ENCODE data around the gene XPNPEP1. TPM values are rescaled to one million over a fixed set of nuclear protein-coding genes. Genes with fewer than 3 reads are reported as not detected.

The XPNPEP1 gene
- total RNA-seq, 3 donors from 2014 or later, result 66.6 to 97.7 (median 87.5) TPM

- Histone ChIP-seq H3K4me3 (no peak overlapping the region), H3K36me3 (ENCODE audit: low read depth) (no peaks in the 10 kb centered on the region), H3K4me1 (ENCODE audit: low read depth) (peaks cover 6% of the 10 kb centered on the region), H3K9me3 (no peaks in the 10 kb centered on the region)
- TF ChIP-seq, protein P1, sequence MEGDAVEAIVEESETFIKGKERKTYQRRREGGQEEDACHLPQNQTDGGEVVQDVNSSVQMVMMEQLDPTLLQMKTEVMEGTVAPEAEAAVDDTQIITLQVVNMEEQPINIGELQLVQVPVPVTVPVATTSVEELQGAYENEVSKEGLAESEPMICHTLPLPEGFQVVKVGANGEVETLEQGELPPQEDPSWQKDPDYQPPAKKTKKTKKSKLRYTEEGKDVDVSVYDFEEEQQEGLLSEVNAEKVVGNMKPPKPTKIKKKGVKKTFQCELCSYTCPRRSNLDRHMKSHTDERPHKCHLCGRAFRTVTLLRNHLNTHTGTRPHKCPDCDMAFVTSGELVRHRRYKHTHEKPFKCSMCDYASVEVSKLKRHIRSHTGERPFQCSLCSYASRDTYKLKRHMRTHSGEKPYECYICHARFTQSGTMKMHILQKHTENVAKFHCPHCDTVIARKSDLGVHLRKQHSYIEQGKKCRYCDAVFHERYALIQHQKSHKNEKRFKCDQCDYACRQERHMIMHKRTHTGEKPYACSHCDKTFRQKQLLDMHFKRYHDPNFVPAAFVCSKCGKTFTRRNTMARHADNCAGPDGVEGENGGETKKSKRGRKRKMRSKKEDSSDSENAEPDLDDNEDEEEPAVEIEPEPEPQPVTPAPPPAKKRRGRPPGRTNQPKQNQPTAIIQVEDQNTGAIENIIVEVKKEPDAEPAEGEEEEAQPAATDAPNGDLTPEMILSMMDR (IDR thresholded peaks at IDR 0.05), result no peak
- DNase-seq (no peak), ATAC-seq (no peak)
- intact Hi-C loops (cut with DNase I, micrococcal nuclease), result no loop called here
These were observed 3.5 kb upstream of the XPNPEP1 start for GRCh38 chr10:109926825-109927224.

DNA sequence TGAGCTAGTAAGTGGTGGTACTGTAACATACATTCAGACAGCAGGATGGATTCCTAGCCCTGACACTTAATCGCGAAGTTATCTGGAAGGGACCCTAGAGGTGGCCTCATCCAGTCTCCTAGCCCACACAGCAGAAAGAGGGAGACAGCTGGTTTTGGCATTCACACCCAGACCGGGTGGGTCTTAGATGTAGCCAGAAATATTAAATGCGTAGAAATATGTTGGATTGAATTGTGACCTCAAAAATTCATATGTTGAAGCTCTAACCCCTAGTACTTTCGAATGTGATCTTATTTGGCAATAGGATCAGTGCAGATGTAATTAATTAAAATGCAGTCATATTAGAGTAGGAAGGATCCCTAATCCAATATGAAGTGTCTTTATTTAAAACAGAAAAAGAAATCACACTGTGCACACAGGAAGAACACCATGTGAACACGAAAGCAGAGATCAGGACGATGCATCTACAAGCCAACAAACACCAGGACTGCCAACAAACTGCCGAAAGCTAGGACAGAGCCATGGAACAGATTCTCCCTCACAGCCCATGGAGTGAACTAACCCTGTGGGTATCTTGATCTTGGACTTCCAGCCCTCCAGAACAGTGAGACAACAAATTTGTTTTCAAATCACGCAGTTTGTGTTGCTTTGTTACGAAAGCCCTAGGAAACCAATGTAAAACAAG lies 2.9 kb upstream of the XPNPEP1 start:
- ATAC-seq (no peak), DNase-seq (no peak)
- Histone ChIP-seq H3K4me1 (ENCODE audit: low read depth) (peaks cover 13% of the 10 kb centered on the region), H3K9me3 (no peaks in the 10 kb centered on the region), H3K36me3 (ENCODE audit: low read depth) (no peaks in the 10 kb centered on the region), H3K4me3 (no peak overlapping the region)
- TF ChIP-seq, protein P1 (IDR thresholded peaks at IDR 0.05), result no peak
- intact Hi-C loops (cut with DNase I, micrococcal nuclease), result no loop called here

DNA sequence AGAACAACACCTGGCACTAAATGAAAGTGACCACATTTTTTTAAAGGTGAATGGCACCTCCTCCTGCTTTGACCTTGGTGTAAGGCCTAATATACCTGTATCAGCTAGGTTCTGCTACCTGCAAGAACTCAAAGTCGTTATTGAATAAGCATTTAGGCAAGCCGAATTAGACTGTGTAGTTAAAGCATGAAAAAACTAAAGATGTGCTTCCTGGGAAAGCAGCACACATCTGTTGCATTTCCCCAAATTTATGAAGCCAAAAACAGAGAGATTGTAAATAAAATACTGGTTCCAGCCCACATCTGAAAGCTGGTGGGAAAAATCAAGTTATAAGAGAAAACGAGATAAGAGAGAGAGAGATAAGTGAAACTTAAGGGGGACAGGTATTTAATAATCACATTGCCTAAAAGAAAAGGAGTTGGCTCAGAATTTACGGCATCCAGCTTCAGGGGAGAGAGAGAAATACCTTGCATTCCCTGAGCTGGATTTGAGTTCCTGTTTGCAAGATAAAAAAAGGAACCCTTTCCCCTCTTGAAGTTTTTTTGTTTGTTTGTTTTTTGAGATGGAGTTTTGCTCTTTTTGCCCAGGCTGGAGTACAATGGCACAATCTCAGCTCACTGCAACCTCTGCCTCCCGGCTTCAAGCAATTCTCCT lies 1.8 kb upstream of the XPNPEP1 start:
- Histone ChIP-seq H3K4me3 (no peak overlapping the region), H3K36me3 (ENCODE audit: low read depth) (no peaks in the 10 kb centered on the region), H3K9me3 (no peaks in the 10 kb centered on the region), H3K4me1 (ENCODE audit: low read depth) (peaks cover 13% of the 10 kb centered on the region)
- TF ChIP-seq, protein P1 (IDR thresholded peaks at IDR 0.05), result no peak
- ATAC-seq (no peak), DNase-seq (no peak)
- intact Hi-C loops (cut with DNase I, micrococcal nuclease), result no loop called here

DNA sequence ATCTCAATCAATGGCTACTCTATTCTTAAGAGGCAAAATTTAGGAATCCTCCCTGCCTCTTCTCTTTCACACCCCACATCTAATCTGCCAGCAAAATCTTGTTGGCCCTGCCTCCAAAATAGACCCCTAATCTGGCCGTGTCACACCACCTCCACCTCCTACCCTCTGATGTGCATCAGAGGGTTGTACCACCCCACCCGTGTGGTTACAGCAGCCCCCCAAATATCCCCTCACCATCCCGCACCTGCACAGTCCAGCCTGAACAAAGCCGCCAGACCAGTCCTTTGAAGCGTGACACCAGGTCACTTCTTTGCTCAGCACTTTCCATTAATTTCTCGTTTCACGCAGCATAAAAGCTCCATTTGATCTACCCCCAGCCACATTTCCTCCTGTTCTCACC lies 776 bp upstream of the XPNPEP1 start:
- Histone ChIP-seq H3K4me1 (ENCODE audit: low read depth) (peaks cover 13% of the 10 kb centered on the region), H3K36me3 (ENCODE audit: low read depth) (no peaks in the 10 kb centered on the region), H3K9me3 (no peaks in the 10 kb centered on the region), H3K4me3 (no peak overlapping the region)
- no peak for ATAC-seq
- TF ChIP-seq, protein P1 (IDR thresholded peaks at IDR 0.05), result no peak
- DNase-seq, result peak in 1 of 3 donors; percentile 49
- intact Hi-C loops (cut with DNase I, micrococcal nuclease), result no loop called here

GRCh38 chr10:109922358-109922975 lies 844 bp downstream of the XPNPEP1 start:
- H3K4me1 ChIP-seq (ENCODE audit: low read depth), result peaks cover 13% of the 10 kb centered on the region
- H3K9me3 ChIP-seq, result no peaks in the 10 kb centered on the region
- intact Hi-C loops (cut with DNase I, micrococcal nuclease), result no loop called here
- no peaks in the 10 kb centered on the region for H3K36me3 ChIP-seq (ENCODE audit: low read depth)
- ATAC-seq (peak; percentile 17), DNase-seq (peak in 2 of 3 donors; percentile 36 to 38)
- peak overlapping the region; percentile 78 for H3K4me3 ChIP-seq
- TF ChIP-seq, protein P1 (IDR thresholded peaks at IDR 0.05), result no peak

Measured in mucosa of descending colon (tissue), 3 donors.